Skin epidermis (tissue), 12 donors: Measurements from ENCODE around the gene PCDHA13.
"Not testable (repeated sequence)": the region's sequence is repeated elsewhere in the genome, so short reads cannot be mapped to it uniquely, and the experiment has no call there.

ENCODE experiments used
- H3K27ac ChIP-seq, 21 experiments: fragments of 200-600 bp; sonication (generic) in 11 of 21; one replicate each; pipeline ENCODE4 v1.5.0; 2020; ENCODE audit warnings: mild to moderate bottlenecking in 3 of 21, inconsistent platforms in 2 of 21, moderate library complexity in 2 of 21
- H3K4me3 ChIP-seq, 7 experiments: fragments of 200-600 bp; sonication (generic) in 2 of 7; one replicate each; pipeline ENCODE4 v1.5.0; 2020; ENCODE audit warnings: inconsistent platforms in 2 of 7, mild to moderate bottlenecking in 2 of 7, moderate library complexity in 1 of 7

PCDHA13 gene

GRCh38 chr5:140881889-140882590, at the start of gene PCDHA13:
TSS of gene PCDHA13 (plus strand) at chr5:140882124. CDS start at chr5:140882269, 145 bp downstream.
- H3K4me3 ChIP-seq, result no peak within 1 kb of the TSS

GRCh38 chr5:140833993-140834392, 47.9 kb upstream of the PCDHA13 start, which contains the start of gene PCDHA7:
TSS of gene PCDHA7 (plus strand) at chr5:140834269. CDS start at chr5:140834384, 115 bp downstream.
- no peak within 1 kb of the TSS for H3K4me3 ChIP-seq
- H3K27ac ChIP-seq, result no peak within 1 kb of the TSS

More at GRCh38 chr5:140881889-140882590, at the start of gene PCDHA13:
- no peak within 1 kb of the TSS for H3K27ac ChIP-seq

- H3K27ac ChIP-seq, H3K4me3 ChIP-seq: not testable (repeated sequence)
Measured at GRCh38 chr5:140834439-140835008, 47.4 kb upstream of the PCDHA13 start.

- H3K27ac ChIP-seq, result no peak overlapping the region
- no peak overlapping the region for H3K4me3 ChIP-seq
Measured at GRCh38 chr5:140835622-140836510, 46.1 kb upstream of the PCDHA13 start.

GRCh38 chr5:140840978-140841962, 40.7 kb upstream of the PCDHA13 start, which contains the start of gene PCDHA8:
TSS of gene PCDHA8 (plus strand) at chr5:140841187. CDS start at chr5:140841322, 135 bp downstream.
- no peak within 1 kb of the TSS for H3K4me3 ChIP-seq
- H3K27ac ChIP-seq, result no peak within 1 kb of the TSS

GRCh38 chr5:140842798-140843733, 38.9 kb upstream of the PCDHA13 start:
- H3K4me3 ChIP-seq, result no peak overlapping the region
- no peak overlapping the region for H3K27ac ChIP-seq

- H3K4me3 ChIP-seq, H3K27ac ChIP-seq: not testable (repeated sequence)
Measured at GRCh38 chr5:140848139-140849102, 33.5 kb upstream of the PCDHA13 start, which contains the start of gene PCDHA9. TSS of gene PCDHA9 (plus strand) at chr5:140848382. CDS start at chr5:140848496, 114 bp downstream.

GRCh38 chr5:140849831-140850634, 31.9 kb upstream of the PCDHA13 start:
- H3K27ac ChIP-seq, H3K4me3 ChIP-seq: not testable (repeated sequence)

GRCh38 chr5:140855772-140856674, 25.9 kb upstream of the PCDHA13 start, which contains the start of gene PCDHA10:
TSS of gene PCDHA10 (plus strand) at chr5:140855897. CDS start at chr5:140856049, 152 bp downstream.
- no peak within 1 kb of the TSS for H3K4me3 ChIP-seq
- H3K27ac ChIP-seq, result no peak within 1 kb of the TSS

- no peak overlapping the region for H3K27ac ChIP-seq
- no peak overlapping the region for H3K4me3 ChIP-seq
Measured at GRCh38 chr5:140857177-140857986, 24.5 kb upstream of the PCDHA13 start.

- Histone ChIP-seq H3K27ac (no peak overlapping the region), H3K4me3 (no peak overlapping the region)
Measured at GRCh38 chr5:140857987-140858240, 24.0 kb upstream of the PCDHA13 start.

GRCh38 chr5:140862441-140863295, 19.3 kb upstream of the PCDHA13 start:
- no peak overlapping the region for H3K4me3 ChIP-seq

More at GRCh38 chr5:140862441-140863295, 19.3 kb upstream of the PCDHA13 start:
- no peak overlapping the region for H3K27ac ChIP-seq
